Breast epithelium (tissue), 4 donors: ENCODE results near the gene CLTB. TPM values are rescaled to one million over a fixed set of nuclear protein-coding genes. Genes with fewer than 3 reads are reported as not detected.
"Not testable (repeated sequence)": the region's sequence is repeated elsewhere in the genome, so short reads cannot be mapped to it uniquely, and the experiment has no call there.

Experiments used
- DNase-seq, 2 donors: peaks; one replicate each; pipeline ENCODE4 v3.0.0-alpha.2; 2019; ENCODE audit warnings: low spot score in 2 of 2
- H3K27ac ChIP-seq, 2 donors: fragments of 200-600 bp; sonication (generic) in 1 of 2; one replicate each; pipeline ENCODE4 v1.5.1; 2016 to 2019; ENCODE audit warnings: mild to moderate bottlenecking in 1 of 2
- H3K27me3 ChIP-seq, 2 donors: fragments of 200-600 bp; sonication (generic) in 1 of 2; one replicate each; pipeline versions ENCODE4 v1.5.1 to v1.6.0; 2017 to 2019; ENCODE audit warnings: control low read depth in 1 of 2, mild to moderate bottlenecking in 1 of 2
- H3K36me3 ChIP-seq: fragments of 200-600 bp; one replicate; pipeline ENCODE4 v1.5.1; 2019
- H3K4me1 ChIP-seq, 2 donors: fragments of 200-600 bp; sonication (generic); one replicate each; pipeline ENCODE4 v1.5.1; 2016 to 2019; ENCODE audit warnings: control low read depth in 1 of 2
- H3K4me3 ChIP-seq, 3 donors: fragments of 200-600 bp; sonication (generic); 1 replicate in 2 of 3; 2 replicates in 1 of 3; pipeline ENCODE4 v1.5.1; 2016 to 2019; ENCODE audit warnings: mild to moderate bottlenecking in 3 of 3, moderate library complexity in 2 of 3
- H3K9me3 ChIP-seq, 2 donors: fragments of 200-600 bp; sonication (generic) in 1 of 2; one replicate each; pipeline ENCODE4 v1.5.1; 2016 to 2019; ENCODE audit warnings: control low read depth in 1 of 2
- POLR2A ChIP-seq: fragments of 450-650 bp; IDR thresholded peaks from one replicate; pipeline ENCODE4 v1.6.1; 2016; ENCODE audit warnings: antibody characterized with exemption, mild to moderate bottlenecking, moderate library complexity
- POLR2AphosphoS5 ChIP-seq, 3 donors: sonication (generic); formaldehyde crosslinking; IDR thresholded peaks; one replicate each; pipeline ENCODE4 v1.6.1; 2017; ENCODE audit warnings: antibody characterized with exemption in 3 of 3
- intact Hi-C: fragments of 100-400 bp; cut with DNase I; formaldehyde crosslinking; loops from one replicate; pipeline ENCODE4 v1.15.1; 2023; ENCODE audit warnings: low total_unique reads
- total RNA-seq, 3 donors: library from RNA; depleted of rRNA; stranded (reverse); fragments of >200 nt; gene quantifications; one replicate each; pipeline ENCODE4 v1.1.0, GENCODE V29; 2016
- TF ChIP-seq, protein P1 (sequence below), 3 donors: fragments of 450-650 bp; IDR thresholded peaks; one replicate each; pipeline ENCODE4 v1.5.1; 2016 to 2017; ENCODE audit warnings: antibody characterized with exemption in 3 of 3, mild to moderate bottlenecking in 3 of 3, moderate library complexity in 3 of 3

The CLTB gene
- total RNA-seq, 3 donors from 2014 or later, result 91.0 to 122 (median 121) TPM

- H3K4me3 ChIP-seq, result no peak overlapping the region
- TF ChIP-seq POLR2A, result no peak
- no peak for TF ChIP-seq POLR2AphosphoS5 (IDR thresholded peaks at IDR 0.05)
- TF ChIP-seq, protein P1, sequence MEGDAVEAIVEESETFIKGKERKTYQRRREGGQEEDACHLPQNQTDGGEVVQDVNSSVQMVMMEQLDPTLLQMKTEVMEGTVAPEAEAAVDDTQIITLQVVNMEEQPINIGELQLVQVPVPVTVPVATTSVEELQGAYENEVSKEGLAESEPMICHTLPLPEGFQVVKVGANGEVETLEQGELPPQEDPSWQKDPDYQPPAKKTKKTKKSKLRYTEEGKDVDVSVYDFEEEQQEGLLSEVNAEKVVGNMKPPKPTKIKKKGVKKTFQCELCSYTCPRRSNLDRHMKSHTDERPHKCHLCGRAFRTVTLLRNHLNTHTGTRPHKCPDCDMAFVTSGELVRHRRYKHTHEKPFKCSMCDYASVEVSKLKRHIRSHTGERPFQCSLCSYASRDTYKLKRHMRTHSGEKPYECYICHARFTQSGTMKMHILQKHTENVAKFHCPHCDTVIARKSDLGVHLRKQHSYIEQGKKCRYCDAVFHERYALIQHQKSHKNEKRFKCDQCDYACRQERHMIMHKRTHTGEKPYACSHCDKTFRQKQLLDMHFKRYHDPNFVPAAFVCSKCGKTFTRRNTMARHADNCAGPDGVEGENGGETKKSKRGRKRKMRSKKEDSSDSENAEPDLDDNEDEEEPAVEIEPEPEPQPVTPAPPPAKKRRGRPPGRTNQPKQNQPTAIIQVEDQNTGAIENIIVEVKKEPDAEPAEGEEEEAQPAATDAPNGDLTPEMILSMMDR (IDR thresholded peaks at IDR 0.05), result no peak
- intact Hi-C loops, result no loop called here
- H3K27me3 ChIP-seq, result no peaks in the 10 kb centered on the region
- no peaks in the 10 kb centered on the region for H3K9me3 ChIP-seq
- H3K27ac ChIP-seq, result no peak overlapping the region
- H3K4me1 ChIP-seq, result peaks cover 0 to 9% of the 10 kb centered on the region in 2 donors
- H3K36me3 ChIP-seq, result no peaks in the 10 kb centered on the region
- no peak for DNase-seq
These were observed 28.4 kb upstream of the CLTB start for GRCh38 chr5:176444742-176445141.

DNA sequence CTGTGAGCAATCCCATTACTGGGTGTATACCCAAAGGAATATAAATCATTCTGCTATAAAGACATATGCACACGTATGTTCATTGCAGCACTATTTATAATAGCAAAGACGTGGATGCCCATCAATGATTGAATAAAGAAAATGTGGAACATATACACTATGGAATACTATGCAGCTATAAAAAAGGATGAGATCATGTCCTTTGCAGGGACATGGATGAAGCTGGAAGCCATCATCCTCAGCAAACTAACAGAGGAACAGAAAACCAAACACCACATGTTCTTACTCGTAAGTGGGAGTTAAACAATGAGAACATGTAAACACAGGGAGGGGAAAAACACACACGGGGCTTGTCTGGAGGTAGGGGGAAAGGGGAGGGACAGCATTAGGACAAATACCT is 26.6 kb upstream of the CLTB start:
- H3K36me3 ChIP-seq, H3K9me3 ChIP-seq, intact Hi-C loops, H3K27ac ChIP-seq, DNase-seq, H3K4me3 ChIP-seq, H3K27me3 ChIP-seq, H3K4me1 ChIP-seq: not testable (repeated sequence)

- Histone ChIP-seq H3K9me3 (no peaks in the 10 kb centered on the region), H3K4me1 (no peaks in the 10 kb centered on the region), H3K27me3 (no peaks in the 10 kb centered on the region), H3K4me3 (no peak overlapping the region), H3K27ac (no peak overlapping the region), H3K36me3 (no peaks in the 10 kb centered on the region)
- intact Hi-C loops, result no loop called here
- DNase-seq, result no peak
- TF ChIP-seq POLR2AphosphoS5 (IDR thresholded peaks at IDR 0.05) (no peak), POLR2A (no peak)
- TF ChIP-seq, protein P1 (IDR thresholded peaks at IDR 0.05), result no peak
These were observed 25.6 kb upstream of the CLTB start for GRCh38 chr5:176441921-176442323.

DNA sequence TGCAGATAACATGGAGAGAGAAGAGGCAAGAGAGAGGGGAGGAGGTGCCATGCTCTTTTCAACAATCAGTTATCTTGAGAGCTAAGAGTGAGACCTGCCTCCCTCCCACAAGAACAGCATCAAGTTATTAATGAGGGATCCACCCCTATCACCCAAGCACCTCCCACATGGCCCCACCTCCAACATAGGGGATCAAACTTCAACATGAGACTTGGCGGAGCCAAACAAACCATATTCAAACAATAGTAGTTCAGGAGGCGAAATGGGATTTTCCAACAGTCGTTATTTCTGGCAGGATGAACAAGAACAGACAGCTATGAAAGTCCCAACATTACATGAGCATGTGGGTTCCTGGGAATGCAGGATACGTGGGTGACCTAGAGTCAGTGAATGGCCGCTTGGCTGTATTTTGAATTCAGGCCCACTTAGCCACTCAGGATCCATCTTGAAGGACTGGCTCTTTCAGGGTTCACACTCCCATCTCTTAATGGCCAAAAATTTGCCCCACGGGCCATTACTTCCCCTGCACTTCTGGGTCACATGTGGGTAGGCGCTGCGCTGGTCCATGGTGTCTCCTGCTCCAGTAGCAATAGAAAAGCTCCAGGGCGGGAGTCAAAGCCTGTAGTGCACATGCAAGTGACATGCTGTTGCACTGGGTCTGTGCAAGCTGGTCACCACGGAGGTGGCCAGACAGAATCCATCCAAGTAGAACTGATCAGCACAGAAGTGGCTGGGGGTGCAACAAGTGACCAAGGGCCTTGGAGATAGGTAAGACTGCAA is 24.8 kb upstream of the CLTB start:
- H3K27ac ChIP-seq, result no peak overlapping the region
- TF ChIP-seq, protein P1 (IDR thresholded peaks at IDR 0.05), result no peak
- TF ChIP-seq POLR2A, result no peak
- no peak for TF ChIP-seq POLR2AphosphoS5 (IDR thresholded peaks at IDR 0.05)
- no peak overlapping the region for H3K4me3 ChIP-seq
- H3K36me3 ChIP-seq, result no peaks in the 10 kb centered on the region
- no peaks in the 10 kb centered on the region for H3K4me1 ChIP-seq
- no peaks in the 10 kb centered on the region for H3K9me3 ChIP-seq
- no peak for DNase-seq
- no peaks in the 10 kb centered on the region for H3K27me3 ChIP-seq
- intact Hi-C loops, result no loop called here

GRCh38 chr5:176438959-176439757 is 22.8 kb upstream of the CLTB start:
- H3K9me3 ChIP-seq, result no peaks in the 10 kb centered on the region
- H3K4me1 ChIP-seq, result no peaks in the 10 kb centered on the region
- intact Hi-C loops, result no loop called here
- H3K4me3 ChIP-seq, result no peak overlapping the region
- no peaks in the 10 kb centered on the region for H3K36me3 ChIP-seq
- H3K27me3 ChIP-seq, result no peaks in the 10 kb centered on the region
- no peak overlapping the region for H3K27ac ChIP-seq
- DNase-seq, result no peak
- no peak for TF ChIP-seq POLR2A

DNA sequence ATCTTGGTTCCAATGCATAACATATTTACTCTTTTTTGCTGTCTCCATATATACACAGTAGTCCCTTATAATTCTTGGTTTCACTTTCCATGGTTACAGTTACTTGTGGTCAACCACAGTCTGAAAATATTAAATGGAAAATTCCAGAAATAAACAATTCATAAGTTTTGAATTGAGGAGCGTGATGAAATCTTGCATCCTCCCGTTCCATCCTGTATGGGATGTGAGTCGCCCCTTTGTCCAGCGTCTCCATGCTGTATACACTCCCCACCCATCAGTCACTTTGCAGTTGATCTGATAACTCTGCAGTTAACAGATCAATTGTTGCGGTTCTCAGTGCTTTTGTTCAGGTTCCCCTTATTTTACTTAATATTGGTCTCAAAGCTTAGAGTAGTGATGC is 20.3 kb upstream of the CLTB start:
- DNase-seq, result no peak
- intact Hi-C loops, result no loop called here
- TF ChIP-seq POLR2AphosphoS5 (IDR thresholded peaks at IDR 0.05), result no peak
- no peak for TF ChIP-seq POLR2A
- TF ChIP-seq, protein P1 (IDR thresholded peaks at IDR 0.05), result no peak
- no peaks in the 10 kb centered on the region for H3K9me3 ChIP-seq
- no peaks in the 10 kb centered on the region for H3K4me1 ChIP-seq
- no peaks in the 10 kb centered on the region for H3K27me3 ChIP-seq
- no peaks in the 10 kb centered on the region for H3K36me3 ChIP-seq
- peak overlapping the region in 1 of 3 donors; percentile 2 for H3K4me3 ChIP-seq
- no peak overlapping the region for H3K27ac ChIP-seq
